Peyer's patch (tissue), 4 donors: ENCODE results near the gene PGM1. TPM values are rescaled to one million over a fixed set of nuclear protein-coding genes. Genes with fewer than 3 reads are reported as not detected.

Experiments
- DNase-seq, 3 donors: peaks; one replicate each; pipeline ENCODE4 v3.0.0-alpha.2; 2017 to 2019
- H3K27ac ChIP-seq, 4 donors: fragments of 200-600 bp; sonication (generic); one replicate each; pipeline ENCODE4 v1.5.1; 2016 to 2019
- H3K27me3 ChIP-seq, 2 donors: fragments of 200-600 bp; sonication (generic); one replicate each; pipeline ENCODE4 v1.5.1; 2019
- H3K36me3 ChIP-seq, 3 donors: fragments of 200-600 bp; sonication (generic); one replicate each; pipeline ENCODE4 v1.5.1; 2016 to 2019
- H3K4me1 ChIP-seq, 4 donors: fragments of 200-600 bp; sonication (generic); one replicate each; pipeline ENCODE4 v1.5.1; 2016 to 2019
- H3K4me3 ChIP-seq, 4 donors: fragments of 200-600 bp; sonication (generic); 1 replicate in 3 of 4; 2 replicates in 1 of 4; pipeline ENCODE4 v1.5.1; 2016 to 2019; ENCODE audit warnings: mild to moderate bottlenecking in 1 of 4
- H3K9me3 ChIP-seq, 4 donors: fragments of 200-600 bp; sonication (generic); one replicate each; pipeline ENCODE4 v1.5.1; 2016 to 2019; ENCODE audit warnings: mild to moderate bottlenecking in 1 of 4
- CTCF ChIP-seq, 6 experiments: fragments of 450-650 bp in 4 of 6; fragments of 200-600 bp in 2 of 6; sonication (generic) in 1 of 6; IDR thresholded peaks; one replicate each; pipeline ENCODE4 v1.5.1; 2017 to 2019; ENCODE audit warnings: antibody characterized with exemption in 6 of 6, mild to moderate bottlenecking in 3 of 6, moderate library complexity in 1 of 6
- POLR2A ChIP-seq, 2 donors: fragments of 450-650 bp; IDR thresholded peaks; one replicate each; pipeline ENCODE4 v1.5.1; 2017; ENCODE audit warnings: antibody characterized with exemption in 2 of 2, mild to moderate bottlenecking in 2 of 2, moderate library complexity in 2 of 2
- total RNA-seq, 4 donors: library from RNA; depleted of rRNA; stranded (reverse); fragments of >200 nt; gene quantifications; one replicate each; pipeline ENCODE4 v1.1.0, GENCODE V29; 2016

Gene PGM1
- total RNA-seq, 4 donors from 2014 or later = 62.7 to 97.2 (median 75.3) TPM

GRCh38 chr1:63698001-63698838 lies 105.0 kb downstream of the PGM1 start:
- no peaks in the 10 kb centered on the region for H3K27me3 ChIP-seq
- no peaks in the 10 kb centered on the region for H3K9me3 ChIP-seq
- no peaks in the 10 kb centered on the region for H3K36me3 ChIP-seq
- H3K4me3 ChIP-seq = no peak overlapping the region
- TF ChIP-seq CTCF (IDR thresholded peaks at IDR 0.05) = no peak
- TF ChIP-seq POLR2A (IDR thresholded peaks at IDR 0.05) = no peak
- DNase-seq = no peak
- peak overlapping the region in 1 of 4 donors; percentile 57 for H3K27ac ChIP-seq
- peaks cover 0 to 6% (median 0%) of the 10 kb centered on the region in 4 donors for H3K4me1 ChIP-seq

GRCh38 chr1:63701187-63701586 lies 108.0 kb downstream of the PGM1 start:
- H3K9me3 ChIP-seq = no peaks in the 10 kb centered on the region
- no peak overlapping the region for H3K4me3 ChIP-seq
- peaks cover 0 to 11% (median 0%) of the 10 kb centered on the region in 4 donors for H3K4me1 ChIP-seq
- TF ChIP-seq CTCF (IDR thresholded peaks at IDR 0.05) (no peak), POLR2A (IDR thresholded peaks at IDR 0.05) (no peak)
- no peaks in the 10 kb centered on the region for H3K36me3 ChIP-seq
- DNase-seq = no peak
- H3K27ac ChIP-seq = no peak overlapping the region
- no peaks in the 10 kb centered on the region for H3K27me3 ChIP-seq

- peaks cover 0 to 11% (median 0%) of the 10 kb centered on the region in 4 donors for H3K4me1 ChIP-seq
- H3K36me3 ChIP-seq = no peaks in the 10 kb centered on the region
- no peak overlapping the region for H3K4me3 ChIP-seq
- no peak overlapping the region for H3K27ac ChIP-seq
- H3K27me3 ChIP-seq = no peaks in the 10 kb centered on the region
- H3K9me3 ChIP-seq = no peaks in the 10 kb centered on the region
- TF ChIP-seq CTCF (IDR thresholded peaks at IDR 0.05) (no peak), POLR2A (IDR thresholded peaks at IDR 0.05) (no peak)
- DNase-seq = no peak
Measured at GRCh38 chr1:63703701-63704107, 110.5 kb downstream of the PGM1 start.

- H3K27ac ChIP-seq = no peak overlapping the region
- H3K36me3 ChIP-seq = no peaks in the 10 kb centered on the region
- DNase-seq = no peak
- H3K27me3 ChIP-seq = no peaks in the 10 kb centered on the region
- no peaks in the 10 kb centered on the region for H3K9me3 ChIP-seq
- no peak overlapping the region for H3K4me3 ChIP-seq
- TF ChIP-seq CTCF (IDR thresholded peaks at IDR 0.05) = no peak
- no peak for TF ChIP-seq POLR2A (IDR thresholded peaks at IDR 0.05)
- peaks cover 0 to 11% (median 0%) of the 10 kb centered on the region in 4 donors for H3K4me1 ChIP-seq
Measured at GRCh38 chr1:63704443-63704842, 111.2 kb downstream of the PGM1 start.

- DNase-seq = no peak
- H3K27ac ChIP-seq = no peak overlapping the region
- no peaks in the 10 kb centered on the region for H3K9me3 ChIP-seq
- H3K27me3 ChIP-seq = no peaks in the 10 kb centered on the region
- no peak overlapping the region for H3K4me3 ChIP-seq
- H3K4me1 ChIP-seq = peaks cover 0 to 11% (median 0%) of the 10 kb centered on the region in 4 donors
- TF ChIP-seq POLR2A (IDR thresholded peaks at IDR 0.05) = no peak
- TF ChIP-seq CTCF (IDR thresholded peaks at IDR 0.05) = no peak
- no peaks in the 10 kb centered on the region for H3K36me3 ChIP-seq
Measured at GRCh38 chr1:63705078-63705477, 111.9 kb downstream of the PGM1 start.
